IPS-18a (cell line): ENCODE measurements around the gene AP5Z1.

Source experiments
- H3K27ac ChIP-seq: one replicate; pipeline ENCODE4 v1.5.1; 2013; ENCODE audit warnings: low read length
- H3K27me3 ChIP-seq: one replicate; pipeline ENCODE4 v1.6.1; 2013; ENCODE audit warnings: mild to moderate bottlenecking, low read length; ENCODE audit not compliant: control insufficient read depth, insufficient read depth
- H3K36me3 ChIP-seq: one replicate; pipeline ENCODE4 v1.6.1; 2013; ENCODE audit warnings: low read depth, low read length; ENCODE audit not compliant: control insufficient read depth
- H3K4me1 ChIP-seq: one replicate; pipeline ENCODE4 v1.6.1; 2013; ENCODE audit warnings: low read depth, low read length; ENCODE audit not compliant: control insufficient read depth
- H3K4me3 ChIP-seq: one replicate; pipeline ENCODE4 v1.5.1; 2013; ENCODE audit warnings: low read length
- H3K9ac ChIP-seq: one replicate; pipeline ENCODE4 v1.6.1; 2013; ENCODE audit warnings: mild to moderate bottlenecking, low read length, moderate library complexity
- H3K9me3 ChIP-seq: one replicate; pipeline ENCODE4 v1.6.1; 2013; ENCODE audit warnings: low read depth, low read length; ENCODE audit not compliant: control insufficient read depth

The AP5Z1 gene

GRCh38 chr7:4762121-4763055, 13.0 kb upstream of the AP5Z1 start:
- Histone ChIP-seq H3K9me3 (no peaks in the 10 kb centered on the region), H3K4me3 (no peak overlapping the region), H3K9ac (no peak overlapping the region), H3K4me1 (no peaks in the 10 kb centered on the region), H3K36me3 (peaks cover 9% of the 10 kb centered on the region), H3K27ac (no peak overlapping the region), H3K27me3 (no peaks in the 10 kb centered on the region)

GRCh38 chr7:4763091-4763793, 12.2 kb upstream of the AP5Z1 start:
- peaks cover 9% of the 10 kb centered on the region for H3K36me3 ChIP-seq
- H3K9me3 ChIP-seq = no peaks in the 10 kb centered on the region
- no peak overlapping the region for H3K27ac ChIP-seq
- no peak overlapping the region for H3K9ac ChIP-seq
- no peaks in the 10 kb centered on the region for H3K4me1 ChIP-seq
- H3K27me3 ChIP-seq = no peaks in the 10 kb centered on the region
- no peak overlapping the region for H3K4me3 ChIP-seq

- H3K27me3 ChIP-seq = no peaks in the 10 kb centered on the region
- peaks cover 9% of the 10 kb centered on the region for H3K36me3 ChIP-seq
- no peak overlapping the region for H3K4me3 ChIP-seq
- no peaks in the 10 kb centered on the region for H3K9me3 ChIP-seq
- H3K4me1 ChIP-seq = no peaks in the 10 kb centered on the region
- no peak overlapping the region for H3K27ac ChIP-seq
- H3K9ac ChIP-seq = no peak overlapping the region
Observed at GRCh38 chr7:4763794-4764185, 11.6 kb upstream of the AP5Z1 start.

- Histone ChIP-seq H3K27ac (no peak overlapping the region), H3K36me3 (peaks cover 9% of the 10 kb centered on the region), H3K4me1 (no peaks in the 10 kb centered on the region), H3K9me3 (no peaks in the 10 kb centered on the region), H3K9ac (no peak overlapping the region), H3K4me3 (no peak overlapping the region), H3K27me3 (no peaks in the 10 kb centered on the region)
Observed at GRCh38 chr7:4764402-4765007, 10.9 kb upstream of the AP5Z1 start.

- Histone ChIP-seq H3K36me3 (peaks cover 9% of the 10 kb centered on the region), H3K27me3 (no peaks in the 10 kb centered on the region), H3K9ac (no peak overlapping the region)
Observed at GRCh38 chr7:4765776-4766490, 9.5 kb upstream of the AP5Z1 start.

GRCh38 chr7:4766666-4767519, 8.5 kb upstream of the AP5Z1 start:
- Histone ChIP-seq H3K27ac (no peak overlapping the region), H3K9ac (no peak overlapping the region)

More at GRCh38 chr7:4765776-4766490, 9.5 kb upstream of the AP5Z1 start:
- H3K4me1 ChIP-seq = no peaks in the 10 kb centered on the region
- no peaks in the 10 kb centered on the region for H3K9me3 ChIP-seq
- no peak overlapping the region for H3K27ac ChIP-seq
- no peak overlapping the region for H3K4me3 ChIP-seq

GRCh38 chr7:4768597-4769569, 6.5 kb upstream of the AP5Z1 start:
- no peak overlapping the region for H3K27ac ChIP-seq
- no peaks in the 10 kb centered on the region for H3K27me3 ChIP-seq
- no peak overlapping the region for H3K9ac ChIP-seq
- H3K9me3 ChIP-seq = no peaks in the 10 kb centered on the region
- H3K4me1 ChIP-seq = no peaks in the 10 kb centered on the region
- peaks cover 2% of the 10 kb centered on the region for H3K36me3 ChIP-seq
- H3K4me3 ChIP-seq = no peak overlapping the region

More at GRCh38 chr7:4766666-4767519, 8.5 kb upstream of the AP5Z1 start:
- Histone ChIP-seq H3K27me3 (no peaks in the 10 kb centered on the region), H3K4me3 (no peak overlapping the region), H3K9me3 (no peaks in the 10 kb centered on the region), H3K4me1 (no peaks in the 10 kb centered on the region), H3K36me3 (peaks cover 9% of the 10 kb centered on the region)

GRCh38 chr7:4769761-4770160, 5.7 kb upstream of the AP5Z1 start:
- H3K27me3 ChIP-seq = no peaks in the 10 kb centered on the region
- no peaks in the 10 kb centered on the region for H3K9me3 ChIP-seq
- H3K36me3 ChIP-seq = no peaks in the 10 kb centered on the region
- H3K4me1 ChIP-seq = no peaks in the 10 kb centered on the region
- no peak overlapping the region for H3K27ac ChIP-seq
- H3K4me3 ChIP-seq = no peak overlapping the region
- no peak overlapping the region for H3K9ac ChIP-seq

- Histone ChIP-seq H3K27ac (no peak overlapping the region), H3K9me3 (no peaks in the 10 kb centered on the region), H3K27me3 (no peaks in the 10 kb centered on the region), H3K9ac (no peak overlapping the region), H3K4me1 (no peaks in the 10 kb centered on the region), H3K36me3 (no peaks in the 10 kb centered on the region), H3K4me3 (no peak overlapping the region)
Observed at GRCh38 chr7:4770886-4771285, 4.5 kb upstream of the AP5Z1 start.

- no peaks in the 10 kb centered on the region for H3K9me3 ChIP-seq
- no peak overlapping the region for H3K9ac ChIP-seq
- no peak overlapping the region for H3K4me3 ChIP-seq
- no peaks in the 10 kb centered on the region for H3K27me3 ChIP-seq
- no peak overlapping the region for H3K27ac ChIP-seq
- H3K4me1 ChIP-seq = no peaks in the 10 kb centered on the region
- H3K36me3 ChIP-seq = no peaks in the 10 kb centered on the region
Observed at GRCh38 chr7:4771737-4772136, 3.7 kb upstream of the AP5Z1 start.
